NCI-H187 treated with DMSO at 0.1 percent for 48 hours (cell line): ENCODE data around the gene MSH3.
"Not testable (repeated sequence)": the region's sequence is repeated elsewhere in the genome, so short reads cannot be mapped to it uniquely, and the experiment has no call there.

Source experiments
- DNase-seq: peaks from one replicate; lab custom pipeline; 2025; lab: John Stamatoyannopoulos, UW

The MSH3 gene

DNA sequence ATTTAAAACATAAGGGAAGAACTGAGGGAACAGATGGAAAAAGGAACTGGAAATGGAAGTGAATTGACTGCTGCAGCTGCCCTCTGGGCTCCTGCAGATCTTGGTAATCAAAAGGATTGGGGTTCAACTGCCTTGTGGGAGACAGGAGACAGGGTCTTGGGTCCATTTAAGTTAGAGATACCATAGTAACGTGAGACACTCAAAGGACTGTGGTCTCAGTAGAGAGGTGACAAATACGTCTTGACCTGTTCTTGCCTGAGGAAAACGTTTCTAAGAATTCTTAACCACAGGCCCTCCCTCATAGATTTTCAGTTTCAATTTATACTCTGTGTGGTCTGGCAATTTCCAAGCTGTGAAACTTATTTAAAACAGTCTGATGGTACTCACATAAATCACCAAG, 101.2 kb downstream of the MSH3 start:
- DNase-seq, result no peak

DNA sequence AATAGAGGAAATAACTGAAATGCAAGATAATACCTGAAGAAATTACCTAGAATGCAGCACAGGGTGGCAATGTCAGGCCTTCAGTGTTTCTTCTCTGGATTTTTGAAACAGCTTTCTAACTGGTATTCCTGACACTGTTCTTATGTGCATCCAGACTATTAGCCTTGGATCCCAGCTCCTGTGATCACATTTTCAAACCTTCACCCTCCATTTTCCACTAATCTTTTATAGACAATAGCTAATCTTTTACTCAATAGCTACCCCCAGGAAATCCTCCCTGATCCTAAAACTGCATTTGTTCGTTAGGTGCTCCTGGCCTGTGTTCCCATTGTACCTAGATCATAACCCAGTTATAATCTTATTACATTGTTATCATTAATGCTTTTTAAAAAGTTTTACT, 101.8 kb downstream of the MSH3 start:
- DNase-seq, result no peak

DNA sequence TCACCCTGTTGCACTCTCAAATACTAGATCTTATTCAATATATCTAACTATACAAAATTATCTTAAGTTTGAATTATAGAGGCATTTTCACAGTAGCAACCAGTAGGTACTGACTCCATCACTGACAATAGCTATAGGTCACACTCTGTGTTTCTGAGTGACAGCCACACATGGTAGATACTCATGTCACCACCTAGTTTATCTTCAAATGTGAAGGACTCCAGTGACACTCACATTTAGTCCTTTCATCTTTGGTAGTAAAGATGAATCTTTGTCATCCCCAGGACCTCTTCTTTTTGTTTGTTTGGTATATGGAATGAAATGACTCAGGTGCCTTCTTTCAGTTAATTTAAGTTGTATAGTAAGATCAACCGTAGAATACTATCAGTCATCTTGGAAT, 102.8 kb downstream of the MSH3 start:
- DNase-seq, result no peak

DNA sequence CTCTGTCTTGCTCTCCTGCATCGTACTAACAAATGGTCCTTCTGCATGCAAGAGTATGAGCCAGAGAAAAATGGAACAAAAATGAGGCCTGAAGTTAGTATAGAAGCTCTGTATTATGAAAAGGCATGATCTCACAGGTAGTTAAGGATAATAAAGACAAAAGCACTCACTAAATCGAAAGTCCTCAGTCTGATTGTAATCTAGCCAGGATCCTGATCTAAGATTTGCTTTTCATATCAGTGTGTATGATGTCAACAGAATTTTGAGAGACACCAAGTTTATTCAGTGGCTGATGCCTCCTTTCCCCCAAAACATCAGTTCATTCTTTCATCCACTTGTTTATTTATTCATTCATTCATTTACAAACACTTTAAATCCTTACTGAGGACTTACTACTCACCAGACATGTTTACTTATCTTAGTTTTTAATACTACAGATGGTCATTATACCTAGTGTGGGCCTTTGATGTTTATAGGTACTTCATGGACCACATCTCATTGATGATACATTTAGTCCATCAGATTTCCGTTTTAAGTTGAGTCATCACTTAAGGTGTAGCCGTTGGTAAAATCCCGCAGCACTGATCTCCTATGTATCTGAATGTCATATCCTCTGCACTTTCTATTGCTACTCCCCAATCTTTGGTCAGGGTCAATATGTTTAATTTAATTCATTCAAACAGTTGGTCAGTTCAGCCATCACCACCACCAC, 105.6 kb downstream of the MSH3 start:
- DNase-seq, result no peak

DNA sequence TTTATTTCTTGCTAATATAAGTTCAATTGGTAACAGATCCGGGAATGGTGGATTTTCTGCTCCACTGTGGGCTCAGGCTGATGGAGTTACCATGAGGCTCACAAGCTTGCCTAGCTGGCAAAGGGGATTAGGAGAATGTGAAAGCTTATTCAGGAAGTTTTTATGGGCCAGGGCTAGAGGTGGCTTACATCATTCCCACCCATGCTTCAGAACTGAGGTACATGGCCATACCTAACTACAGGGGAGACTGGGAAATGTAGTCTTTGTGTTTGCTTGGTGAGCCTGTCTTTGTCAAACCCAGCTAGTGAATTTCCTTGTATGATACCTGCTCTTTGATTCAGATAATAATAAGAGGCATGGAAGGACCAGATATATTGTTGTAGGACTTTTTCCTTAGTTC, 106.2 kb downstream of the MSH3 start:
- DNase-seq, result no peak

DNA sequence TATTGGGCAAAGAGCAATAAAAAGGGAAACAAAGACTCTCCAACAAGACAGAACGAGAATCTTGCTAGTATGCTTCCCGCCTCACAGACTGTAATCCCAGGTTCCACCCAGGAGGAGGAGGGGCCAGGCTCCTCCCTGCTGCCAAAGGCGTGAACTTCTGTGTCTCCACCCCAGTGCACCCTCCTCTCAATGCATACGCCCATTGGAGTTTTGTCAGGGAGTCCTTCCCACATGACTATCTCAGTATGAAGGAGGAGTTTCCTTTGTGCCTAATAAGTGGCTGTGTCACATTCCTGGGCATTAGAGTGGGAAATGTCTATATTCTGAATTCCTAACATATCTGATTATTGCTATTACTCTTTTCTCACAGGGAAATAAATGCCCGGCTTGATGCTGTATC, 106.7 kb downstream of the MSH3 start:
- DNase-seq, result no peak

DNA sequence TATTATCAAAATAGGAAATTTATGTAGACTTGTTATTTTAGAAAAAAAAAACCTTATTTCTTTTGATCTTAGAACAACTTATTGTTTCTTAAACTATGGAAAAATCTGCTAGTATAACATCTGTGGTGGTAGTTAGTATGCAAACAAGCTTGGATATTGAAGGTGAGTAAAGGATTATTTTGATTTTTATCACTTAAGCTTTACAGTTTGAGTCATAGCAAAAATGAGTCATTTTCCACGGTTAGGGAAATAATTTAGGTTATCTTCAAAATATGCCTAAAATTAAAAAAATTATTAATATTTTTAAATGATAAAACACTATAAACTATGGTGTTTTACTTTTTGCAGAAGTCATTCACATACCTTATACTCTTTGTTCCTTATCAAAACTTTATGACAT, 107.5 kb downstream of the MSH3 start:
- no peak for DNase-seq

DNA sequence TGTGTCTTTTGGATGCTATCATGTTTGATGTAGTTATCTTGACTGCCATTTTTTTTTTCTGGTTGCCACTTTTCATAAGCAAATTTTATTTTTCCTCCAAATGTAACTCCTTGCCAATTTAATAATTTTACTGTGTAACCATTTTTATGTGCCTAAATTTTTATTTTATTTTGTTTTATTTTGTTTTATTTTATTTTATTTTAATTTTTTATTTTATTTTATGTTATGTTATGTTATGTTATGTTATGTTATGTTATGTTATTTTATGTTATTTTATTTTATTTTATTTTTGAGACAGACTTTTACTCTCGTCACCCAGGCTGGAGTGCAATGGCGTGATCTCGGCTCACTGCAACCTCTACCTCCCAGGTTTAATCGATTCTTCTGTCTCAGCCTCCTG, 108.1 kb downstream of the MSH3 start:
- DNase-seq, result no peak

DNA sequence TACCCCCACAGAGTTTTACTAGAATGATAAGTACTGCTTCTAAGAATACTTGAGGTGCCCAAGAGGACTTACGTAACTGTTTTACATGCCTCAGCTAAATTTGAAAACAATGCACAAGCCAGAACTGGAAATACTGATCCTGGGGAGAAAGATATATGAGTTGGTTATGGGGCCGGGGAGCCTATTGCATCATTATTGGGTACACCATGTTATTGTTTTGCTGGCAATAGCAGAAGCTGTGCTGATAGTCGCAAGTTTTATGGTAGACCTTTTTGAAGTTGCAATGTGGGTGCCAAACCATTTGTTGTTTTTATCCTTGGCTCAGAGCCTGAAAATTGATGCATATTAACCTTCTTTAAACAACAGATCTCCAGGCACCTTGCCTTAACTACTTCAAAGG, 108.8 kb downstream of the MSH3 start:
- DNase-seq, result no peak

DNA sequence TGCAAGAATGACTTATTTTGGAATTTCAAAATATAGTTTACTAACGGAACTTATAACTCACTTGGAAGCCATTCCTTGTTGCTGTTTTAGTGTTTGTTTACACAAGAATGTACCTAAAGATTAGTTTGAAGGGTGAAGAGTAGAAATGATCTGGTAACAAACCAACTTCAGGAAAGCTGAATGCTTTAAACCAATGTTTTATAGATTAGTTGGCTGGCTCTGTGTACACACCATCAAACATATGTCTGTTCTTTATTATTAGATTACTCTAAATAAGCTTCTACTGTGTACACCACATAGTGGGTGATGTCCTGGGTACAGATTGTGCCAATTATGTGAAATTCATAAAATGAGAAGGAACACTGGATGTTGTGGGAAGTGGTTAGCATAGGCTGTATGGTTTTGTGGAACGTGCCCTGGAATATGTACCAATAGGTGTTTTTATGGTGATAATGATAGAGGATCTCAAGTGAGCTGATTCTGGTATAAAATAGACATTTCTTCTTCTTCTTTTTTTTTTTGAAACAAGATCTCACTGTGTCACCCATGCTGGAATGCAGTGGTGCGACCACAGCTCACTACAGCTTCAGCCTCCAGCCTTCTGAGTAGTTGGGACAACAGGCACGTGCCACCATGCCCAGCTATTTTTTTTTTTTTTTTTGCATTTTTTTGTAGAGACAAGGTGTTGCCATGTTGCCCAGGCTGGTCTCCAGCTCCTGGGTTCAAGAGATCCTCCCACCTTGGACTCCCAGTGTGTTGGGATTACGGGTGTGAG, 109.6 kb downstream of the MSH3 start:
- no peak for DNase-seq

DNA sequence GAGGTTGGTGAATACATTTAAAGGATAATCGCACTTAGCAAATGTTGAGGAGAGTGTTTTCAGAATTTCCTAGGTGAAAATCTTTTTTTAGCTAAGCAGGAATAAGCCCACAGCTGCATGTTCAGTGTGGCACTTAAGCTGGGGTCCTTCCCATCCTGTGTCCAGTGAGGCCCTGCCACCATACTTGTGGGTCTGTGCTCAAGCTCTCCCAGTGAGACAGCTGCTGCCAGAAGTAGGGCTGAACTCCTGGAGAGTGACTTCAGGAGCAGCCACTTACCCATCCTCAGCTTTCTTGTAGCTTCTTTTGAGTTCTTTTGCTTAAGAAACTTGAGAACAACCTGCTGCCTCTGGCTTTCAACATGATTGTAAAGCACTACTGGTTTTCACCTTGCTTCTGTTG, 110.3 kb downstream of the MSH3 start:
- no peak for DNase-seq

DNA sequence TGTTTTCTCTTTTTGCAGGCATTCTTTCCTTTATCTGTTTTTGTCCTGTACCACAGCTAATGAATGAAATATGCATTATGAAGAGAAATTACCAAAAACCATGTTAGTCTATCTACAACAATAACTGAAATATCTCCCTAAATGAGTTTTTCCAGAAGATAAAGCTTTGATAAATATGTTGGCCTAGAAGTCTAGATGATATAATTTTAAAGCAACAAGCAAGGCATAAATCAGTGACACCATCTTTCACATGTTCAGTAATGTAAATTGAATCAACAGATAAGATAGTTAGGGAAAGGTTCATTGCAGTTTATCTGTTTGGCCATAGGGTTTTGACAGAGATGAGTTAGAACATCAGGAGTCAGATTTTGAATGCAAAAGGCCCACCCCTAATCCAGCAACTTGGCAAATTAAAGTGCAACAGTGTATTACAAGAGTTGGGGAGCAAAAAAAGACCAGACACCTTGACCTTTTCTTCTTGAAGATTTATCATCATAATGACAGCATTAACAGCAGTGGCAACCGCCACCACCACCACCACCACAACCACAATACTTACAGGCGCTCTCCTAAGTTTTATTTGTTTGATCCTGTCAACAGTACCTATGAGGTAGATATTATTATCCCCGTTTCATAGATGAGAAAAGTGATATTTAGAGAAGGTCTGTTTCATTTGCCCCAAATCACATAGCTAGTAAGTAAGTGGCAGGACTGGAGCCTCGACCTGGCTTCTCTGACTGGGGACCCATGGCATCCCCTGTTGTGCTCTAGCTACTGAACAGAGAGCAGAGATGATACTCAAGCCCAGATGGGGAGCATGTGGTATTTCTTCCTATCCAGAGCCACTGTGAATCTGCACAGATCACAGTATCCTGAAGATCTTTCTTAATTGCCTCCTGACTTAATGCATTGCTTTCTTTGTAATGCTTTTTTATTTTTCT, 123.2 kb downstream of the MSH3 start:
- DNase-seq, result no peak

DNA sequence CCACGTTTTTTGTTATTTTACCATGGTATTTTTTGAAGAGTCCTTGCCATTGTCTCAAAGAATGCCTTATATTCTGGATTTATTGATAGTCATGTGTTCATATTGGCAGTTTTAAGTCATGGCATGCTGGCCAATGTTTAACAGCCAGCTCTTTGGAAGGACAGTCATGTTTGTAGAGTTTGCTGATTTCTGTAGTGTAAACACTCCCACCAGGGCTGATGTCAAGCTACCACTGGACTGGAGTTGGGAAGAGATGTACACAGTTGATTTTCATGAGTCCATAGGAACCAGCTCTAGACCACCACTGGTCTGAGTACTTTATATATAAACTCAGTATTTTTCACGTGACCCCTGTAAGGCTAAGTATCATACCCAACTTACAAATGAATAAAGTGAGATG, 125.6 kb downstream of the MSH3 start:
- no peak for DNase-seq

DNA sequence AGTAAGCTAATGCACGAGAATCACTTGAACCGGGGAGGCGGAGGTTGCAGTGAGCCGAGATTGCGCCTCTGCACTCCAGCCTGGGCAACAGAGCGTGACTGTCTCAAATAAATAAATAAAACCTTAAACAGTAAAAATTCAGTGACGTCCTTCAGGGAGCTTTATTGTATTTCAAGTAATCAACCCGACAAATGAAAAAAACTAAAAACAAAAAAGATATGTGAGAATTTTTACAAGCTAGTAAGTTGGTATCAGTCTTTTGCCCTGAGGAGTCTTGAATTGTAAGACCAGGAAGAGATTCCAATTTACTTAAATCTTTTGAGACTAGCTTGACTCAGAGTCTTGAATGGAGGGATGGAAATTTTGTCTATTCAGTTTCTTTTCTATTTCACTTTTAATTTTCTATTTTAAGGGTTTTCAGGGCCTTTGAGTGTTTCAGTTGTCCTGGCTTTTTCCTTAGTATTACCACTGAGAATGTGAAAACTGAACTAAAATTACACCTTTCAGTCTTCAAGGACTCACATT, 126.4 kb downstream of the MSH3 start:
- DNase-seq, result no peak

DNA sequence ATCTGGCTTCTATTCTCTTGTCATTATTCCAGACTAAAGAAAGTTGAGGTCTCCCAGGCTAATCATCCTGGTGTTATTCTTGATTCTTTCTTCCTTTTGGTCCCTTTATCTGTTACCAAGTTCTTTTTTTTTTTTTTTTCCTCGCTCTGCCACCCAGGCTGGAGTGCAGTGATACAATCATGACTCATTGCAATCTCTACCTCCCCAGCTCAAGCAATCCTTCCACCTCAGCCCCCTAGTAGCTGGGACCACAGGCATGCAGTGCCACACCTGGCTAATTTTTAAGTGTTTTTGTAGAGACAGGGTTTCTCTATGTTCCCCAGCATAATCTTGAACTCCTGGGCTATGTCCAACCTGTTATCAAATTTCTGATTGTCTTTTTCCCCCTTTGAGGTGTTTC, 126.9 kb downstream of the MSH3 start:
- no peak for DNase-seq

DNA sequence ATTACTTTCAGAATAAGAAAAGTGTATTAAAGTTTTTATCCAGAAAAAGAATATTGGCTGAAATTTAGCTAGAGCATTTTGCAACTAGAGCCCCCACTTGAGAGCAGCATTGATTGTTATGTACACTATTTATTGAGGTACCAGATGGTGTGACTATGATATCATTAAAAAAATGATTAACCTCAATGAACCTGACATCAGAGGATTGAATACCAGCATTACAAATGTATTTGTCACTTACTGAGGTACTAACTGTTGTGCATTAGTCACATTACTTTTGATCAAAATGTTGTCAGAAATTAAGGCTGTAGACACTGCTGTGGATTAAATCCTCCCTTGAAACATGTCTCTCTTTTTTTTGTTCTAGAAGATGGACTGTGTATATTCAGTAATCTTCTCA, 128.2 kb downstream of the MSH3 start:
- no peak for DNase-seq

DNA sequence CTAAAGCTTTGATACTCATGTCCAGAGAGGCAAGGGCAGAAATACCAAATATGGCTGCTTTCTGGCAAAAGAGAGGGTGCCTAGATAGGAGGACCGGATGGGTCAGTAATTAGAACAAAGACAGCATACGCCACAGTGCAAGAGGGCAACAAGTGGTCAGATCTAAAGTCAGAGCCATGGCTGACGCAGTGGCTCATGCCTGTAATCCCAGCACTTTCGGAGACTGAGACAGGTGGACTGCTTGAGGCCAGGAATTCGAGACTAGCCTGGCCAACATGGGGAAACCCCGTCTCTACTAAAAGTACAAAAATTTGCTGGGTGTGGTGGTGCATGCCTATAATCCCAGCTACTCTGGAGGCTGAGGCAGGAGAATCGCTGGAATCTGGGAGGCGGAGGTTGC, 129.3 kb downstream of the MSH3 start:
- DNase-seq, result not testable (repeated sequence)

DNA sequence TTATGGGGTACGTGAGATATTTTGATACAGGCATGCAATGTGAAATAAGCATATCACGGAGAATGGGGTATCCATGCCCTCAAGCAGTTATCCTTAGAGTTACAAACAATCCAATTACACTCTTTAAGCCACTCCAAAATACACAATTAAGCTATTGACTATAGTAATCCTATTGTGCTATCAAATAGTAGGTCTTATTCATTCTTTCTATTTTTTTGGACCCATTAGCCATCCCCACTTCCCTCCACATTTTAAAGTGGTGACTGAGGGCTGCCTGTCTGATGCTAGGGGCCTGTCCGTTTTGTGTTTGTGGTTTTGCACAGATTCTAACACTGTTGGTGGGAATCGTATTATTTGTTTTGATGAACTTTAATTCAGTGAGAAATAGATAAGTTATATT, 130.0 kb downstream of the MSH3 start:
- no peak for DNase-seq

DNA sequence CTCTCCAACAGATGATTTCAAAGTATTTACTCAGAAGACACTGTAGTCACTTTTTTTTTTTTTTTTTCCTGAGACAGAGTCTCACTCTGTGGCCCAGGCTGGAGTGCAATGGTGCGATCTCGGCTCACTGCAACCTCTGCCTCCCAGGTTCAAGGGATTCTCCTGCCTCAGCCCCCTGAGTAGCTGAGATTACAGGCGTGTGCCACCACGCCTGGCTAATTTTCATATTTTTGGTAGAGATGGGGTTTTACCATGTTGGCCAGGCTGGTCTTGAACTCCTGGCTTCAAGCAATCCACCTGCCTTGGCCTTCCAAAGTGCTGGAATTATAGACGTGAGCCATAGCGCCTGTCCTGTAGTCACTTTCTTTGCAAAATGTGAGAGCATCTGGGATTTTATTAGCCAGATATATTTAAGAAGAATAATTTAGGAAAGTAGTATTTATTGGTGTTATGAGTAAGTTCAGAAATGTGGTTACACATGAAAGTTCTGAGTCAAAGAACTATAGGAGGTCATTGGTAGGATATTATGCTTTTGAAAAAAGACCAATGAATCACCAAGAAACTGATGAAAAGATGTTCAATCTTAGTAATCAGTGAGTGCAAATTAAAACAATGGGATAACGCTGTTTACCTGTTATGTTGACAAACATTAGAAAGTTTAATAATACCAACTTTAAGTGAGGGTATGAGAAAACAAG, 135.0 kb downstream of the MSH3 start:
- DNase-seq, result not testable (repeated sequence)

DNA sequence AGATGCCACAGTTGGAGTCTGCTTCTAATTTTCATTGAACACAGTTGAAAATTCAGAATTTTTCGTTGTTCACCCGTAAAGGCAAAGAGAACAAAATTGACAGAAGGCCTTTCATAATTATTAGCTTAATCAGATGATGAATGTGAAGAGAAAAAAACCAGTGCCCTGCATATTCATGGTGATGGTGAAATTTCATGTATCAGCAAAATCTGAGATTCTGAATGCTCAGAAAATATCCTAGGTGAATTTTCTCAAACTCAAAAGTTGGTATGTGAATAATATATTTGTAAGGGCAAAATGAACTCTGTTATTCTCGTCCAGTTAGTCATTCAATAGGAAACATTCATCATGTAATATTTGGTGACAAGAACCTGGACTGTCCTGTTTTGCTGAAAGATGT, 136.2 kb downstream of the MSH3 start:
- DNase-seq, result no peak

DNA sequence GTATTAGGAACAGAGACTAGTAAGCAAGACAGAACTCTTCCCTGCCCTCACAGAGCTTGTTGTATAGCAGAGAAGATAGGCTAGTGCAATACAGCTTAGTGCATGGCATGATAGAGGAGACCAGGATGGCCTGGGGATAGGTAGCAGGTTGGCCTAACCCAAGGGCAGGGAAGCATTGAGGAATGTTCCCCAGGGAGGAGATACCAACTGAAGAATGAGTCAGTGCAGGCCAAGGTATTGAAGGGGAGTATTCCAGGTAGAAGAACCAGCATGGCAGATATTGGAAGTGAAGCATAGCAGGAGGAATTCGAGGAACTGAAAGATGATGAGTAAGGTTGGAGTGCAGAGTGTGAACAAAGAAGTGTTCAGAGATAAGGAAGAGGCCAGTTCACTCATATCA, 138.9 kb downstream of the MSH3 start:
- no peak for DNase-seq

DNA sequence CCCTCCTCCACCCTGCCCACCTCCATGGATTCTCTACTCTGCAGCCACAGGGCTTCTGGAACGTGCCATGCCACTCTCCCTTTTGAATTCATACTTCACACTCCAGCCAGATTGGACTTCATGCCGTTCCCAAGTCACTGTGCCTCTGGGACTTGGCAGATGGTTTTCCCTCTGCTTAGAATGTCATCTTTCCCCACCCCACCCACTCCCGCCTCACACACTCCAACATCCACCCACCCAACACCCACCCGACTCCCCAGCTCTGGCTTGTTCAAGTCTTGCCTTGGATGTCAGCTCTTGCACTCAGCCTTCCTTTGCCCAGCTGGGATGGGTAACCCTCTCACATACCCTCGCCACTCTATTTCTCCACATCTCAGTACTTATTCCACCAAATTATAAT, 142.4 kb downstream of the MSH3 start:
- no peak for DNase-seq
